IMR-90 (cell line): Measurements from ENCODE around the gene HSD11B1L.

ENCODE experiments used
- BHLHE40 ChIP-seq: fragments of 150-350 bp; IDR thresholded peaks from 2 replicates; pipeline ENCODE4 v1.6.1; 2016; ENCODE audit warnings: mild to moderate bottlenecking, low read depth, low read length
- CEBPB ChIP-seq: IDR thresholded peaks from 2 replicates; pipeline ENCODE4 v1.6.1; 2012; ENCODE audit warnings: low read depth, low read length, improper control_type of control experiment
- CHD1 ChIP-seq: IDR thresholded peaks from 2 replicates; pipeline ENCODE4 v1.6.1; 2012; ENCODE audit warnings: low read depth, low read length, improper control_type of control experiment
- ELK1 ChIP-seq: fragments of 150-350 bp; IDR thresholded peaks from 2 replicates; pipeline ENCODE4 v1.6.1; 2016; ENCODE audit warnings: low read depth, mild to moderate bottlenecking, low read length, moderate library complexity, borderline replicate concordance
- POLR2A ChIP-seq: IDR thresholded peaks from 2 replicates; pipeline ENCODE4 v1.6.1; 2012; ENCODE audit warnings: mild to moderate bottlenecking, low read depth, low read length
- RAD21 ChIP-seq: IDR thresholded peaks from 2 replicates; pipeline ENCODE4 v1.6.1; 2012; ENCODE audit warnings: low read length, improper control_type of control experiment
- RCOR1 ChIP-seq: IDR thresholded peaks from 2 replicates; pipeline ENCODE4 v1.6.1; 2012; ENCODE audit warnings: mild to moderate bottlenecking, low read length, improper control_type of control experiment; ENCODE audit not compliant: insufficient replicate concordance
- RFX5 ChIP-seq: IDR thresholded peaks from 2 replicates; pipeline ENCODE4 v1.8.0; 2012; ENCODE audit warnings: low read depth, mild to moderate bottlenecking, low read length, moderate library complexity
- SMC3 ChIP-seq: fragments of 150-350 bp; IDR thresholded peaks from 2 replicates; pipeline ENCODE4 v1.6.1; 2016; ENCODE audit warnings: low read depth, mild to moderate bottlenecking, antibody characterized with exemption, low read length, moderate library complexity
- USF2 ChIP-seq: fragments of 150-350 bp; IDR thresholded peaks from 2 replicates; pipeline ENCODE4 v1.6.1; 2017; ENCODE audit warnings: mild to moderate bottlenecking, antibody characterized with exemption, low read length, low read depth
- TF ChIP-seq, protein P1 (sequence below): conservative IDR thresholded peaks from 2 replicates; pipeline ENCODE4 v1.5.1; 2012; ENCODE audit warnings: mild to moderate bottlenecking, low read depth, low read length, improper control_type of control experiment

- TF ChIP-seq, protein P1, sequence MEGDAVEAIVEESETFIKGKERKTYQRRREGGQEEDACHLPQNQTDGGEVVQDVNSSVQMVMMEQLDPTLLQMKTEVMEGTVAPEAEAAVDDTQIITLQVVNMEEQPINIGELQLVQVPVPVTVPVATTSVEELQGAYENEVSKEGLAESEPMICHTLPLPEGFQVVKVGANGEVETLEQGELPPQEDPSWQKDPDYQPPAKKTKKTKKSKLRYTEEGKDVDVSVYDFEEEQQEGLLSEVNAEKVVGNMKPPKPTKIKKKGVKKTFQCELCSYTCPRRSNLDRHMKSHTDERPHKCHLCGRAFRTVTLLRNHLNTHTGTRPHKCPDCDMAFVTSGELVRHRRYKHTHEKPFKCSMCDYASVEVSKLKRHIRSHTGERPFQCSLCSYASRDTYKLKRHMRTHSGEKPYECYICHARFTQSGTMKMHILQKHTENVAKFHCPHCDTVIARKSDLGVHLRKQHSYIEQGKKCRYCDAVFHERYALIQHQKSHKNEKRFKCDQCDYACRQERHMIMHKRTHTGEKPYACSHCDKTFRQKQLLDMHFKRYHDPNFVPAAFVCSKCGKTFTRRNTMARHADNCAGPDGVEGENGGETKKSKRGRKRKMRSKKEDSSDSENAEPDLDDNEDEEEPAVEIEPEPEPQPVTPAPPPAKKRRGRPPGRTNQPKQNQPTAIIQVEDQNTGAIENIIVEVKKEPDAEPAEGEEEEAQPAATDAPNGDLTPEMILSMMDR, result no peak
- TF ChIP-seq POLR2A (no peak), SMC3 (no peak), BHLHE40 (no peak), RCOR1 (no peak), CEBPB (no peak), ELK1 (no peak), RAD21 (no peak), RFX5 (no peak), USF2 (no peak), CHD1 (no peak)
Measured at GRCh38 chr19:5632657-5633056, 48.2 kb upstream of the HSD11B1L start.
